ENCODE measurements around the gene COLQ. TPM values are rescaled to one million over a fixed set of nuclear protein-coding genes. Genes with fewer than 3 reads are reported as not detected.

COLQ gene
- total RNA-seq, 1 experiment from 2014 or later: not detected

DNA sequence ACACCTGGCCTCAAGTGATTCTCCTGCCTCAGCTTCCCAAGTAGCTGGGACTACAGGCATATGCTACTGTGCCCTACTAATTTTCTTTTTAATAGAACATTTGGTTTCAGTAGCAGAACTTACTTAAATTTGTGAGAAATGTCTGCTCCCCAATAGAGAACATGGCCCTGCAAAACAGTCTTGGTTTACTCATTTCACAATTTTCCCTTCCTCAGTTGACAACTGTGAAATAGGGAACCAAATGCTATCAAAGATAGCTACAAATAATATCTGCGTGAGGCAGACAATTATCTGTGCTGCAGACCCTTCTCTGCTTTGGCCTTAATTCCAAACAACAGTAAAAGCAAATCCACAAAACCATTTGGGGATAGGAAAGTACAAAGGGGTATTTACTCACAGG, 116.7 kb downstream of the COLQ start:
- intact Hi-C loops (cut with micrococcal nuclease; ENCODE audit: unreplicated experiment): loop anchor here (1.0 to 10.0 kb wide), 4 partner anchors 136 to 300 kb away; no protein-coding TSS in a partner anchor
- DNase-seq: no peak
- Mint-ChIP-seq H3K9me3 (ENCODE audit: unreplicated experiment) (no peaks in the 10 kb centered on the region), H3K4me1 (ENCODE audit: low read depth, unreplicated experiment) (no peaks in the 10 kb centered on the region), H3K27ac (ENCODE audit: unreplicated experiment) (no peak overlapping the region), H3K36me3 (ENCODE audit: insufficient read depth, unreplicated experiment) (no peaks in the 10 kb centered on the region), H3K27me3 (ENCODE audit: insufficient read depth, unreplicated experiment) (no peaks in the 10 kb centered on the region), H3K4me3 (ENCODE audit: unreplicated experiment) (no peak overlapping the region)
- Histone ChIP-seq H3K36me3 (ENCODE audit: control insufficient read depth, insufficient read depth, low read length) (no peaks in the 10 kb centered on the region), H3K4me1 (no peaks in the 10 kb centered on the region), H3K4me3 (ENCODE audit: low read depth, low read length) (no peak overlapping the region), H3K9me3 (no peaks in the 10 kb centered on the region), H3K27me3 (replicated peaks; ENCODE audit: control insufficient read depth, insufficient read depth, low read length) (no peaks in the 10 kb centered on the region)
- no TSS peak for BruUV-seq (replicated peaks)
- ChIA-PET POLR2A (no interaction called here), CTCF (interaction anchor here (0.6 to 1.3 kb wide), 6 partner anchors 73 to 296 kb away, joined by 3 to 24 read pairs (median 4); partner anchors contain the start of genes CAPN7 and SH3BP5)
- TF ChIP-seq, protein P1, sequence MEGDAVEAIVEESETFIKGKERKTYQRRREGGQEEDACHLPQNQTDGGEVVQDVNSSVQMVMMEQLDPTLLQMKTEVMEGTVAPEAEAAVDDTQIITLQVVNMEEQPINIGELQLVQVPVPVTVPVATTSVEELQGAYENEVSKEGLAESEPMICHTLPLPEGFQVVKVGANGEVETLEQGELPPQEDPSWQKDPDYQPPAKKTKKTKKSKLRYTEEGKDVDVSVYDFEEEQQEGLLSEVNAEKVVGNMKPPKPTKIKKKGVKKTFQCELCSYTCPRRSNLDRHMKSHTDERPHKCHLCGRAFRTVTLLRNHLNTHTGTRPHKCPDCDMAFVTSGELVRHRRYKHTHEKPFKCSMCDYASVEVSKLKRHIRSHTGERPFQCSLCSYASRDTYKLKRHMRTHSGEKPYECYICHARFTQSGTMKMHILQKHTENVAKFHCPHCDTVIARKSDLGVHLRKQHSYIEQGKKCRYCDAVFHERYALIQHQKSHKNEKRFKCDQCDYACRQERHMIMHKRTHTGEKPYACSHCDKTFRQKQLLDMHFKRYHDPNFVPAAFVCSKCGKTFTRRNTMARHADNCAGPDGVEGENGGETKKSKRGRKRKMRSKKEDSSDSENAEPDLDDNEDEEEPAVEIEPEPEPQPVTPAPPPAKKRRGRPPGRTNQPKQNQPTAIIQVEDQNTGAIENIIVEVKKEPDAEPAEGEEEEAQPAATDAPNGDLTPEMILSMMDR (IDR thresholded peaks at IDR 0.05; ENCODE audit: insufficient read depth in 1 of 2, low read depth in 1 of 2, low read length in 1 of 2, severe bottlenecking in 1 of 2, unreplicated experiment in 1 of 2): no peak

DNA sequence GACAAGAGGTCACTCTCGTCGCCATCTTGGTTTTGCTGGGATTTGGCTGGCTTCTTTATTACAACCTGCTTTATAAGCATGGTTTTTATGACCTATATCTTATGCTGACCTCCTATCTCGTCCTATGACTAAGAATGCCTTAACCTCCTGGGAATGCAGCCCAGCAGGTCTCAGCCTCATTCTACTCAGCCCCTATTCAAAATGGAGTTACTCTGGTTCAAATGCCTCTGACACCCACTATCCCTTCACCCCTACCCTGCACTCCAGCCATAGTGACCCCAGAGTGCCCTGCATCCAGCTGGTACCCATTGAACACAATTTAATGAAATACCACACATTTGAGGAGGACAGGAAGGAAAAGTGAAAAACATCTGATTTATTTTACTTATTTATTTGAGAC, 117.5 kb downstream of the COLQ start:
- TF ChIP-seq, protein P1 (IDR thresholded peaks at IDR 0.05; ENCODE audit: insufficient read depth in 1 of 2, low read depth in 1 of 2, low read length in 1 of 2, severe bottlenecking in 1 of 2, unreplicated experiment in 1 of 2): no peak
- no peaks in the 10 kb centered on the region for H3K9me3 ChIP-seq
- no peak overlapping the region for H3K27ac Mint-ChIP-seq (ENCODE audit: unreplicated experiment)
- no peak for DNase-seq
- no peaks in the 10 kb centered on the region for H3K36me3 ChIP-seq (ENCODE audit: control insufficient read depth, insufficient read depth, low read length)
- ChIA-PET CTCF (no interaction called here), POLR2A (no interaction called here)
- no peaks in the 10 kb centered on the region for H3K4me1 ChIP-seq
- H3K27me3 ChIP-seq (replicated peaks; ENCODE audit: control insufficient read depth, insufficient read depth, low read length): no peaks in the 10 kb centered on the region
- H3K4me1 Mint-ChIP-seq (ENCODE audit: low read depth, unreplicated experiment): no peaks in the 10 kb centered on the region
- intact Hi-C loops (cut with micrococcal nuclease; ENCODE audit: unreplicated experiment): loop anchor here (10.0 kb wide), 1 partner anchor 299 kb away; no protein-coding TSS in a partner anchor
- BruUV-seq (replicated peaks): no TSS peak
- H3K9me3 Mint-ChIP-seq (ENCODE audit: unreplicated experiment): no peaks in the 10 kb centered on the region
- H3K4me3 Mint-ChIP-seq (ENCODE audit: unreplicated experiment): no peak overlapping the region
- H3K4me3 ChIP-seq (ENCODE audit: low read depth, low read length): no peak overlapping the region
- H3K27me3 Mint-ChIP-seq (ENCODE audit: insufficient read depth, unreplicated experiment): no peaks in the 10 kb centered on the region
- no peaks in the 10 kb centered on the region for H3K36me3 Mint-ChIP-seq (ENCODE audit: insufficient read depth, unreplicated experiment)

DNA sequence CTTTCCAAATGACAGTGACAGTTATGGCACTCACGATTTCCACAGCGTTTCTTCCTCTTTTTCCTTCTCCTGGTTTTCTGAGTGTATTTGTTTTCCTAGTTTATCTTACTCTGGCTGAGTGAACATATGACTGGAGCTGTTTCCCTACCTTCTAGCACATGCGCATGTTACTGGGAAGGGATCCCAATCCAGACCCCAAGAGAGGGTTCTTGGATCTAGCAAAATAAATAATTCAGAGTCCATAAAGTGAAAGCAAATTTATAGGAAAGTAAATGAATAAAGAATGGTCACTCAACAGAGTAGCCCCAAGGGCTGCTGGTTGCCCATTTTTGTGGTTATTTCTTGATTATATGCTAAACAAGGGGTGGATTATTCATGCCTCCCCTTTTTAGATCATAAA, 118.0 kb downstream of the COLQ start:
- H3K9me3 ChIP-seq: no peaks in the 10 kb centered on the region
- intact Hi-C loops (cut with micrococcal nuclease; ENCODE audit: unreplicated experiment): loop anchor here (10.0 kb wide), 1 partner anchor 299 kb away; no protein-coding TSS in a partner anchor
- DNase-seq: no peak
- ChIA-PET POLR2A (no interaction called here), CTCF (no interaction called here)
- no TSS peak for BruUV-seq (replicated peaks)
- H3K36me3 ChIP-seq (ENCODE audit: control insufficient read depth, insufficient read depth, low read length): no peaks in the 10 kb centered on the region
- no peaks in the 10 kb centered on the region for H3K4me1 Mint-ChIP-seq (ENCODE audit: low read depth, unreplicated experiment)
- no peaks in the 10 kb centered on the region for H3K9me3 Mint-ChIP-seq (ENCODE audit: unreplicated experiment)
- H3K4me3 ChIP-seq (ENCODE audit: low read depth, low read length): no peak overlapping the region
- H3K27me3 Mint-ChIP-seq (ENCODE audit: insufficient read depth, unreplicated experiment): no peaks in the 10 kb centered on the region
- TF ChIP-seq, protein P1 (IDR thresholded peaks at IDR 0.05; ENCODE audit: insufficient read depth in 1 of 2, low read depth in 1 of 2, low read length in 1 of 2, severe bottlenecking in 1 of 2, unreplicated experiment in 1 of 2): no peak
- no peaks in the 10 kb centered on the region for H3K36me3 Mint-ChIP-seq (ENCODE audit: insufficient read depth, unreplicated experiment)
- H3K27me3 ChIP-seq (replicated peaks; ENCODE audit: control insufficient read depth, insufficient read depth, low read length): no peaks in the 10 kb centered on the region
- H3K4me1 ChIP-seq: no peaks in the 10 kb centered on the region
- H3K27ac Mint-ChIP-seq (ENCODE audit: unreplicated experiment): no peak overlapping the region
- no peak overlapping the region for H3K4me3 Mint-ChIP-seq (ENCODE audit: unreplicated experiment)
